Calu3 (cell line): Measurements from ENCODE around the gene BIVM. TPM values are rescaled to one million over a fixed set of nuclear protein-coding genes. Genes with fewer than 3 reads are reported as not detected.

Experiments used
- BruUV-seq: library from RNA; stranded (reverse); fragments of 400-500 nt; replicated peaks from 2 replicates; lab custom pipeline; 2021; lab: Mats Ljungman, UMichigan
- CTCF ChIA-PET: fragments of 300-600 bp; sonication (Branson Sonifier 250); formaldehyde crosslinking; loops from one replicate; lab custom pipeline; 2022; ENCODE audit warnings: antibody characterized with exemption; lab: Charles Lee
- DNase-seq: peaks from one replicate; pipeline ENCODE4 v3.0.0; 2022
- H3K27ac Mint-ChIP-seq: one replicate; pipeline ENCODE4 v1.8.0; 2022; ENCODE audit warnings: mixed read lengths; ENCODE audit not compliant: unreplicated experiment
- H3K27me3 Mint-ChIP-seq: one replicate; pipeline ENCODE4 v1.8.0; 2022; ENCODE audit warnings: mixed read lengths; ENCODE audit not compliant: unreplicated experiment
- H3K36me3 Mint-ChIP-seq: one replicate; pipeline ENCODE4 v1.8.0; 2022; ENCODE audit warnings: mild to moderate bottlenecking, moderate library complexity, mixed read lengths; ENCODE audit not compliant: insufficient read depth, unreplicated experiment
- H3K4me1 Mint-ChIP-seq: one replicate; pipeline ENCODE4 v1.8.0; 2022; ENCODE audit warnings: mild to moderate bottlenecking, low read depth, mixed read lengths; ENCODE audit not compliant: unreplicated experiment
- H3K4me3 Mint-ChIP-seq: one replicate; pipeline ENCODE4 v1.8.0; 2022; ENCODE audit warnings: mild to moderate bottlenecking, low read depth, moderate library complexity, mixed read lengths; ENCODE audit not compliant: unreplicated experiment
- H3K9me3 Mint-ChIP-seq: one replicate; pipeline ENCODE4 v1.8.0; 2022; ENCODE audit warnings: low read depth, mixed read lengths; ENCODE audit not compliant: unreplicated experiment
- intact Hi-C: fragments of 100-400 bp; cut with micrococcal nuclease; formaldehyde crosslinking; loops from one replicate; pipeline ENCODE4 v1.10.0; 2022; ENCODE audit not compliant: unreplicated experiment
- total RNA-seq: library from RNA; stranded (reverse); gene quantifications from 2 replicates; pipeline ENCODE4 v1.2.3, GENCODE V29; 2022
- TF ChIP-seq, protein P1 (sequence below): fragments of 200-600 bp; IDR thresholded peaks from one replicate; pipeline ENCODE4 v1.8.0; 2022; ENCODE audit warnings: antibody characterized with exemption; ENCODE audit not compliant: unreplicated experiment

Gene BIVM
- total RNA-seq, 1 experiment from 2014 or later = 12.6 TPM

- Mint-ChIP-seq H3K9me3 (no peaks in the 10 kb centered on the region), H3K36me3 (no peaks in the 10 kb centered on the region), H3K4me1 (no peaks in the 10 kb centered on the region), H3K4me3 (no peak overlapping the region), H3K27me3 (no peaks in the 10 kb centered on the region), H3K27ac (no peak overlapping the region)
- TF ChIP-seq, protein P1, sequence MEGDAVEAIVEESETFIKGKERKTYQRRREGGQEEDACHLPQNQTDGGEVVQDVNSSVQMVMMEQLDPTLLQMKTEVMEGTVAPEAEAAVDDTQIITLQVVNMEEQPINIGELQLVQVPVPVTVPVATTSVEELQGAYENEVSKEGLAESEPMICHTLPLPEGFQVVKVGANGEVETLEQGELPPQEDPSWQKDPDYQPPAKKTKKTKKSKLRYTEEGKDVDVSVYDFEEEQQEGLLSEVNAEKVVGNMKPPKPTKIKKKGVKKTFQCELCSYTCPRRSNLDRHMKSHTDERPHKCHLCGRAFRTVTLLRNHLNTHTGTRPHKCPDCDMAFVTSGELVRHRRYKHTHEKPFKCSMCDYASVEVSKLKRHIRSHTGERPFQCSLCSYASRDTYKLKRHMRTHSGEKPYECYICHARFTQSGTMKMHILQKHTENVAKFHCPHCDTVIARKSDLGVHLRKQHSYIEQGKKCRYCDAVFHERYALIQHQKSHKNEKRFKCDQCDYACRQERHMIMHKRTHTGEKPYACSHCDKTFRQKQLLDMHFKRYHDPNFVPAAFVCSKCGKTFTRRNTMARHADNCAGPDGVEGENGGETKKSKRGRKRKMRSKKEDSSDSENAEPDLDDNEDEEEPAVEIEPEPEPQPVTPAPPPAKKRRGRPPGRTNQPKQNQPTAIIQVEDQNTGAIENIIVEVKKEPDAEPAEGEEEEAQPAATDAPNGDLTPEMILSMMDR = no peak
- BruUV-seq = no TSS peak
- CTCF ChIA-PET = no interaction called here
- DNase-seq = no peak
- intact Hi-C loops = no loop called here
These were observed 6.5 kb upstream of the BIVM start for GRCh38 chr13:102792396-102792795.

GRCh38 chr13:102793611-102794355 is 5.1 kb upstream of the BIVM start:
- H3K4me3 Mint-ChIP-seq = no peak overlapping the region
- H3K27ac Mint-ChIP-seq = no peak overlapping the region
- no TSS peak for BruUV-seq
- H3K9me3 Mint-ChIP-seq = no peaks in the 10 kb centered on the region
- H3K36me3 Mint-ChIP-seq = peaks cover 6% of the 10 kb centered on the region
- H3K4me1 Mint-ChIP-seq = no peaks in the 10 kb centered on the region
- no peaks in the 10 kb centered on the region for H3K27me3 Mint-ChIP-seq
- CTCF ChIA-PET = no interaction called here
- intact Hi-C loops = no loop called here
- TF ChIP-seq, protein P1 = no peak
- no peak for DNase-seq

DNA sequence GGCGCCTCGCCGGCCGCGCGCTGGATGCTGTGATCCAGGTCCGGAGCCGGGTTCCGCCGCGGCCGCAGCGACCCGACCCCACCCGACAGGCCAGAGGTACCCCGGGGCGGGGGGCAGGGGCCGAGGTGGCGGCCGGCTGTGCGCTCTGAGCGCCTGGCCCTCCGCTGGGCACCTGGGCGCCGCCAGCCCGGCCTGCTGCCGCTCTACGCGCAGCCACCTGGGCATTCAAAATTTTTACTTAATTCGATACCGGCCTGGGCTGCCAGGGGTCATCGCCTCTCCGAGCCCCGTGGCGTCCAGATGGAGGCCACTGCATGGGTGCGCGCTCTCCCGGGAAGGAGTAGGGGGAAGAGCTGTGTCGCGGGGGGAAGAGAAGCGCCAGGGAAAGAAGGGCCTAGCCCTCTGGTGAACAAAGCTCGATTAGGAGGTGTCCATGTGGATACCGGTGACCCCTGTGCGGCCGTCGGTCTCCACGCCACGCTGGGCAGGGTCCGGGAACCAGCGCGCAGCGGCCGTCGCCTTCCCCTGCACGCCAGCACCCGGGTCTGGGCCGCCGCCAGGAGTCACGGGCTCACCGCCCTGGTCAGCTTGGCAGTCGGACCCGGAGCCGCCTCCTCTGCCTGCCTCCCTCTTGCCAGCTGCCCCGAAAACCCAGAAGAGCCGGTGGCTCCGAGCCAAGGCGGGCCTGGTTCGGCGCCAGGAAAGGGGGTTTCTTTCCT is 666 bp downstream of the BIVM start:
- TF ChIP-seq, protein P1 = no peak
- intact Hi-C loops = no loop called here
- Mint-ChIP-seq H3K27me3 (no peaks in the 10 kb centered on the region), H3K27ac (no peak overlapping the region), H3K4me3 (peak overlapping the region; percentile 76), H3K4me1 (no peaks in the 10 kb centered on the region), H3K9me3 (no peaks in the 10 kb centered on the region), H3K36me3 (peaks cover 15% of the 10 kb centered on the region)
- no peak for DNase-seq
- CTCF ChIA-PET = no interaction called here
- no TSS peak for BruUV-seq

- no TSS peak for BruUV-seq
- DNase-seq = peak; percentile 76
- H3K36me3 Mint-ChIP-seq = peaks cover 15% of the 10 kb centered on the region
- H3K27me3 Mint-ChIP-seq = no peaks in the 10 kb centered on the region
- H3K27ac Mint-ChIP-seq = no peak overlapping the region
- no peaks in the 10 kb centered on the region for H3K4me1 Mint-ChIP-seq
- TF ChIP-seq, protein P1 = peak; percentile 48
- intact Hi-C loops = no loop called here
- CTCF ChIA-PET = no interaction called here
- no peaks in the 10 kb centered on the region for H3K9me3 Mint-ChIP-seq
- peak overlapping the region; percentile 76 for H3K4me3 Mint-ChIP-seq
These were observed 1.5 kb downstream of the BIVM start for GRCh38 chr13:102800145-102801041.
